Esophagus muscularis mucosa (tissue), 4 donors: ENCODE data around the gene UBE2E2.

Experiments
- EP300 ChIP-seq: sonication (generic); formaldehyde crosslinking; IDR thresholded peaks from one replicate; pipeline ENCODE4 v1.6.1; 2017; ENCODE audit warnings: antibody characterized with exemption
- POLR2A ChIP-seq: fragments of 450-650 bp; IDR thresholded peaks from one replicate; pipeline ENCODE4 v1.6.1; 2017; ENCODE audit warnings: antibody characterized with exemption, moderate library complexity, mild to moderate bottlenecking, low read depth
- POLR2AphosphoS5 ChIP-seq, 2 donors: sonication (generic); formaldehyde crosslinking; IDR thresholded peaks; one replicate each; pipeline ENCODE4 v1.6.1; 2017; ENCODE audit warnings: antibody characterized with exemption in 2 of 2
- TF ChIP-seq, protein P1 (sequence below), 3 experiments: fragments of 200-600 bp in 2 of 3; fragments of 450-650 bp in 1 of 3; sonication (generic) in 2 of 3; IDR thresholded peaks; one replicate each; pipeline ENCODE4 v1.5.1; 2017 to 2019; ENCODE audit warnings: antibody characterized with exemption in 3 of 3, mild to moderate bottlenecking in 2 of 3, moderate library complexity in 1 of 3

DNA sequence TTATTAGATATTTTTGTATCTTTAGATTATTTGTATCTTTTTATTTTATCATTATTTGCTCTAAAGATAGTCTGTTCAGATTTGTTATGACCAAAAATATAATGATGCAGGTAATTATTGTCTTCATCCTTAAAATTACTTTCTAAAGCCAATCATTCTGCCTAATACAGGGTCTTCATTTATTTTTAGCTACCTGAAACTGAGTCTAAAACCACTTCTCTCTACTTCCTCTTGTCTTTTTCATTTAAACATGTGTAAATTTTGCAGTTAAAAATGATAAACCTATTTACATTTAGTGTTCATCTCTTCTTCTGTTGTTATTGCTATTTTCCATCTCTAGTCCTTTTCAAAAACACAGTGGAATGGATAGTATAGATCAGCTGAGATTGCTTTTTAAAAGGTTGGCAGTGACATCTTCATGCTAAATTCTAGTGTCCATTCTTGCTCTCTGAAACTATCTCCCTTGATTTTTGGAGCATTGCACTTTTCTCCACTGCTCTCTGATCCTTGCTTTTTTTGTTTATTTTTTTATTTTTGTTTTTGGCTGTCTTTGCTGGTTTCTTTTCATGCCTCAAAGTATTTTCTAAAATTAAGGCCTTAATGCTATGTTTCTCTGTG is 91.8 kb downstream of the UBE2E2 start:
- TF ChIP-seq, protein P1, sequence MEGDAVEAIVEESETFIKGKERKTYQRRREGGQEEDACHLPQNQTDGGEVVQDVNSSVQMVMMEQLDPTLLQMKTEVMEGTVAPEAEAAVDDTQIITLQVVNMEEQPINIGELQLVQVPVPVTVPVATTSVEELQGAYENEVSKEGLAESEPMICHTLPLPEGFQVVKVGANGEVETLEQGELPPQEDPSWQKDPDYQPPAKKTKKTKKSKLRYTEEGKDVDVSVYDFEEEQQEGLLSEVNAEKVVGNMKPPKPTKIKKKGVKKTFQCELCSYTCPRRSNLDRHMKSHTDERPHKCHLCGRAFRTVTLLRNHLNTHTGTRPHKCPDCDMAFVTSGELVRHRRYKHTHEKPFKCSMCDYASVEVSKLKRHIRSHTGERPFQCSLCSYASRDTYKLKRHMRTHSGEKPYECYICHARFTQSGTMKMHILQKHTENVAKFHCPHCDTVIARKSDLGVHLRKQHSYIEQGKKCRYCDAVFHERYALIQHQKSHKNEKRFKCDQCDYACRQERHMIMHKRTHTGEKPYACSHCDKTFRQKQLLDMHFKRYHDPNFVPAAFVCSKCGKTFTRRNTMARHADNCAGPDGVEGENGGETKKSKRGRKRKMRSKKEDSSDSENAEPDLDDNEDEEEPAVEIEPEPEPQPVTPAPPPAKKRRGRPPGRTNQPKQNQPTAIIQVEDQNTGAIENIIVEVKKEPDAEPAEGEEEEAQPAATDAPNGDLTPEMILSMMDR (IDR thresholded peaks at IDR 0.05), result no peak
- TF ChIP-seq EP300, result no peak
- no peak for TF ChIP-seq POLR2AphosphoS5 (IDR thresholded peaks at IDR 0.05)
- TF ChIP-seq POLR2A, result no peak
